ENCODE measurements around the gene INPP5D. TPM values are rescaled to one million over a fixed set of nuclear protein-coding genes. Genes with fewer than 3 reads are reported as not detected.

The INPP5D gene
- total and polyA plus RNA-seq, 2 donors (not counting 3 experiments of a cell fraction or from before 2014, with no cell fraction given): 13.9 to 46.6 TPM

DNA sequence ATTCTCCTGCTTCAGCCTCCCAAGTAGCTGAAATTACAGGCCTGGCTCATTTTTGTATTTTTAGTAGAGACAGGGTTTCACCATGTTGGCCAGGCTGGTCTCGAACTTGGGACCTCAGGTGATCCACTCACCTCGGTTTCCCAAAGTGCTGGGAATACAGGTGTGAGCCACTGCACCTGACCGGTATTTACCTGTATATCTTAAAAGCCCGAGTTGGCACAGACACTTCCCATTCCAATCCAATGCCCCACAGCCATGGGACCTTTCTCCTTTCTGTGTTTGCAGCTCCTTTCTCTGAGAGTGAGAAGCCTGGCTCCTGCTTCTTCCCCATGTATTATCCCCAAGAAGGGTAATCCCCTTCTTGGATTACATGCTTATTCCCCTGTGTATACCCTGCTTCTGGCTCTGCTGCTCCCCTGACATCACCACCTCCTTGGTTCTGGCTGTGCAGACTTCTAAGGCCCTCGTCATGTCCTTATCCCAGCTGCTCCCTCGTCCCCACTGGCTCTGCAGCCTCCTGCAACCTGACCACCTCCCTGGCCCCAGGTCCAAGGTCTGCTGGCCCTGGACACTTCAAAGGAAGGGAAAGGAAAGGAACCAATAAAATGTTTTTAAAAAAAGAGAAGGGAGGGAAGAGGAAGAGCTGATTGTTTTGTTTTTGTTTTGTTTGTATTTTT lies 52.8 kb downstream of the INPP5D start:
- Histone ChIP-seq H3K79me2 (ENCODE audit: control insufficient read depth, insufficient read depth, low read length) (no peaks in the 10 kb centered on the region), H3K4me1 (ENCODE audit: control insufficient read depth, extremely low read depth, insufficient read depth, low read length) (no peaks in the 10 kb centered on the region), H3K27me3 (ENCODE audit: control insufficient read depth in 2 of 2, insufficient read depth in 2 of 2, low read length in 2 of 2) (no peaks in the 10 kb centered on the region), H3K36me3 (ENCODE audit: control insufficient read depth in 2 of 2, extremely low read depth in 1 of 2, insufficient read depth in 2 of 2, low read length in 2 of 2) (peaks cover 0 to 3% of the 10 kb centered on the region in 2 experiments), H2AFZ (ENCODE audit: low read depth, low read length) (no peak overlapping the region), H3K9me3 (replicated peaks; ENCODE audit: control insufficient read depth, insufficient read depth, low read length) (no peaks in the 10 kb centered on the region), H4K20me1 (replicated peaks; ENCODE audit: control insufficient read depth, extremely low read depth, insufficient read depth, low read length) (no peaks in the 10 kb centered on the region), H3K9me1 (replicated peaks; ENCODE audit: control insufficient read depth, extremely low read depth, insufficient read depth, low read length) (no peaks in the 10 kb centered on the region), H3K27ac (ENCODE audit: insufficient read depth, low read depth, low read length) (no peak overlapping the region), H3K4me2 (ENCODE audit: insufficient read depth, low read length) (no peak overlapping the region), H3K4me3 (replicated peaks in 1 of 3; ENCODE audit: insufficient read depth in 1 of 3, low read depth in 1 of 3, low read length in 3 of 3) (no peak overlapping the region), H3K9ac (replicated peaks; ENCODE audit: extremely low read depth, insufficient read depth, low read length) (no peak overlapping the region)
- ChIA-PET CTCF (interaction anchor here (1.0 kb wide), 1 partner anchor 61 kb away, joined by 3 read pairs; no protein-coding TSS in a partner anchor), POLR2A (no interaction called here)
- no TSS peak for BruUV-seq (replicated peaks)
- TF ChIP-seq FOS (IDR thresholded peaks at IDR 0.05; ENCODE audit: borderline replicate concordance, insufficient read depth, low read length) (no peak), POLR2A (IDR thresholded peaks at IDR 0.05; ENCODE audit: low read depth, low read length) (no peak), EZH2 (IDR thresholded peaks at IDR 0.05; ENCODE audit: borderline replicate concordance, low read depth, low read length, severe bottlenecking) (no peak), POLR2AphosphoS5 (IDR thresholded peaks at IDR 0.05; ENCODE audit: insufficient read depth, low read depth, low read length) (no peak), JUN (IDR thresholded peaks at IDR 0.05; ENCODE audit: borderline replicate concordance, insufficient read depth, insufficient read length, low read depth) (no peak), MYC (IDR thresholded peaks at IDR 0.05; ENCODE audit: low read depth, low read length) (no peak), GATA2 (IDR thresholded peaks at IDR 0.05; ENCODE audit: insufficient read depth, insufficient read length, low read depth, low read length) (no peak)
- TF ChIP-seq, protein P1, sequence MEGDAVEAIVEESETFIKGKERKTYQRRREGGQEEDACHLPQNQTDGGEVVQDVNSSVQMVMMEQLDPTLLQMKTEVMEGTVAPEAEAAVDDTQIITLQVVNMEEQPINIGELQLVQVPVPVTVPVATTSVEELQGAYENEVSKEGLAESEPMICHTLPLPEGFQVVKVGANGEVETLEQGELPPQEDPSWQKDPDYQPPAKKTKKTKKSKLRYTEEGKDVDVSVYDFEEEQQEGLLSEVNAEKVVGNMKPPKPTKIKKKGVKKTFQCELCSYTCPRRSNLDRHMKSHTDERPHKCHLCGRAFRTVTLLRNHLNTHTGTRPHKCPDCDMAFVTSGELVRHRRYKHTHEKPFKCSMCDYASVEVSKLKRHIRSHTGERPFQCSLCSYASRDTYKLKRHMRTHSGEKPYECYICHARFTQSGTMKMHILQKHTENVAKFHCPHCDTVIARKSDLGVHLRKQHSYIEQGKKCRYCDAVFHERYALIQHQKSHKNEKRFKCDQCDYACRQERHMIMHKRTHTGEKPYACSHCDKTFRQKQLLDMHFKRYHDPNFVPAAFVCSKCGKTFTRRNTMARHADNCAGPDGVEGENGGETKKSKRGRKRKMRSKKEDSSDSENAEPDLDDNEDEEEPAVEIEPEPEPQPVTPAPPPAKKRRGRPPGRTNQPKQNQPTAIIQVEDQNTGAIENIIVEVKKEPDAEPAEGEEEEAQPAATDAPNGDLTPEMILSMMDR (IDR thresholded peaks at IDR 0.05; ENCODE audit: extremely low read depth in 1 of 2, insufficient read depth in 1 of 2, low read depth in 1 of 2, low read length in 2 of 2): no peak
- TF ChIP-seq, protein P2, sequence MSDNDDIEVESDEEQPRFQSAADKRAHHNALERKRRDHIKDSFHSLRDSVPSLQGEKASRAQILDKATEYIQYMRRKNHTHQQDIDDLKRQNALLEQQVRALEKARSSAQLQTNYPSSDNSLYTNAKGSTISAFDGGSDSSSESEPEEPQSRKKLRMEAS (IDR thresholded peaks at IDR 0.05; ENCODE audit: insufficient read depth, insufficient read length): no peak
- FAIRE-seq (no peak), DNase-seq (ENCODE audit: low read depth, low spot score) (no peak)
- intact Hi-C loops (cut with micrococcal nuclease) (no loop called here), dilution Hi-C loops (cut with MboI; ENCODE audit: extremely low pct_ligation_motif_present, low sequenced_read_pairs) (no loop called here)

Measured in endothelial cell of umbilical vein (primary cell).